Prostate gland (tissue), 2 donors: ENCODE measurements around the gene KIDINS220. TPM values are rescaled to one million over a fixed set of nuclear protein-coding genes. Genes with fewer than 3 reads are reported as not detected.

Experiments used
- DNase-seq: peaks from one replicate; pipeline ENCODE4 v3.0.0-alpha.2; 2019; ENCODE audit warnings: low spot score
- H3K27ac ChIP-seq, 2 donors: fragments of 200-600 bp; sonication (generic); 2 replicates each; pipeline ENCODE4 v1.5.1; 2017 to 2019
- H3K27me3 ChIP-seq: fragments of 200-600 bp; sonication (generic); replicated peaks from 2 replicates; pipeline ENCODE4 v1.5.1; 2019; ENCODE audit not compliant: insufficient read depth
- H3K36me3 ChIP-seq, 2 donors: fragments of 200-600 bp; sonication (generic); 1 replicate in 1 of 2; 2 replicates in 1 of 2; pipeline versions ENCODE4 v1.5.1 to v1.8.1; 2017 to 2019
- H3K4me1 ChIP-seq: fragments of 200-600 bp; sonication (generic); replicated peaks from 2 replicates; pipeline ENCODE4 v1.5.1; 2019
- H3K4me3 ChIP-seq, 2 donors: fragments of 200-600 bp; sonication (generic); 2 replicates each; pipeline ENCODE4 v1.5.1; 2017 to 2019
- H3K9me3 ChIP-seq: fragments of 200-600 bp; sonication (generic); 2 replicates; pipeline ENCODE4 v1.5.1; 2017
- CTCF ChIP-seq, 4 experiments: fragments of 200-600 bp in 2 of 4; fragments of 450-650 bp in 2 of 4; sonication (generic) in 2 of 4; IDR thresholded peaks; 1 replicate in 3 of 4; 2 replicates in 1 of 4; pipeline ENCODE4 v1.5.1; 2016 to 2019; ENCODE audit warnings: antibody characterized with exemption in 4 of 4, mild to moderate bottlenecking in 2 of 4, moderate library complexity in 2 of 4
- POLR2A ChIP-seq: fragments of 450-650 bp; IDR thresholded peaks from one replicate; pipeline ENCODE4 v1.6.1; 2016; ENCODE audit warnings: antibody characterized with exemption, mild to moderate bottlenecking
- POLR2AphosphoS5 ChIP-seq: sonication (generic); formaldehyde crosslinking; IDR thresholded peaks from one replicate; pipeline ENCODE4 v1.6.1; 2017; ENCODE audit warnings: antibody characterized with exemption
- WGBS: methylation state at CpG from one replicate; pipeline ENCODE4 v1.1.5; 2018; 5-methylcytosine and 5-hydroxymethylcytosine counted together
- intact Hi-C: fragments of 100-400 bp; cut with DNase I; formaldehyde crosslinking; loops from one replicate; pipeline ENCODE4 v1.14.2; 2022
- total RNA-seq, 2 donors: library from RNA; depleted of rRNA; stranded (reverse); fragments of >200 nt; gene quantifications; one replicate each; pipeline ENCODE4 v1.1.0, GENCODE V29; 2016

KIDINS220 gene
- total RNA-seq, 2 donors from 2014 or later: 46.2 to 84.5 TPM

- Histone ChIP-seq H3K4me1 (no peaks in the 10 kb centered on the region), H3K36me3 (no peaks in the 10 kb centered on the region), H3K9me3 (no peaks in the 10 kb centered on the region), H3K4me3 (no peak overlapping the region), H3K27ac (no peak overlapping the region), H3K27me3 (no peaks in the 10 kb centered on the region)
- intact Hi-C loops: no loop called here
- TF ChIP-seq POLR2A (no peak), POLR2AphosphoS5 (no peak), CTCF (IDR thresholded peaks at IDR 0.05) (no peak)
- 94% methylated on average over 9 of the region's 9 CpGs for WGBS
- DNase-seq: no peak
Measured at GRCh38 chr2:8691859-8692437, 145.5 kb downstream of the KIDINS220 start.

GRCh38 chr2:8685697-8686358, 151.6 kb downstream of the KIDINS220 start:
- H3K4me3 ChIP-seq: peak overlapping the region; percentile 55 to 61
- no peaks in the 10 kb centered on the region for H3K36me3 ChIP-seq
- peak overlapping the region; percentile 74 to 82 for H3K27ac ChIP-seq
- intact Hi-C loops: loop anchor here (2.0 to 10.0 kb wide), 5 partner anchors 551 to 1571 kb away; no protein-coding TSS in a partner anchor
- H3K27me3 ChIP-seq: no peaks in the 10 kb centered on the region
- DNase-seq: peak; percentile 49
- no peaks in the 10 kb centered on the region for H3K9me3 ChIP-seq
- under 1% methylated on average over 24 of the region's 50 CpGs for WGBS
- H3K4me1 ChIP-seq: no peaks in the 10 kb centered on the region
- no peak for TF ChIP-seq POLR2A
- TF ChIP-seq POLR2AphosphoS5: no peak
- TF ChIP-seq CTCF (IDR thresholded peaks at IDR 0.05): peak; percentile 98 to 99 (median 98)

GRCh38 chr2:8684878-8685696, 152.3 kb downstream of the KIDINS220 start:
- WGBS: 1% methylated on average over 33 of the region's 87 CpGs
- no peaks in the 10 kb centered on the region for H3K27me3 ChIP-seq
- peak overlapping the region; percentile 74 to 82 for H3K27ac ChIP-seq
- H3K4me1 ChIP-seq: no peaks in the 10 kb centered on the region
- no peaks in the 10 kb centered on the region for H3K9me3 ChIP-seq
- intact Hi-C loops: loop anchor here (10.0 kb wide), 3 partner anchors 550 to 1570 kb away; no protein-coding TSS in a partner anchor
- DNase-seq: peak; percentile 58
- TF ChIP-seq POLR2AphosphoS5 (no peak), CTCF (IDR thresholded peaks at IDR 0.05) (no peak), POLR2A (no peak)
- peak overlapping the region; percentile 55 to 61 for H3K4me3 ChIP-seq
- no peaks in the 10 kb centered on the region for H3K36me3 ChIP-seq

GRCh38 chr2:8684540-8684877, 152.9 kb downstream of the KIDINS220 start:
- TF ChIP-seq POLR2AphosphoS5 (no peak), CTCF (IDR thresholded peaks at IDR 0.05) (no peak), POLR2A (no peak)
- H3K36me3 ChIP-seq: no peaks in the 10 kb centered on the region
- peak overlapping the region; percentile 55 to 61 for H3K4me3 ChIP-seq
- H3K9me3 ChIP-seq: no peaks in the 10 kb centered on the region
- no peaks in the 10 kb centered on the region for H3K4me1 ChIP-seq
- intact Hi-C loops: loop anchor here (10.0 kb wide), 3 partner anchors 550 to 1570 kb away; no protein-coding TSS in a partner anchor
- peak overlapping the region; percentile 74 to 82 for H3K27ac ChIP-seq
- peak; percentile 43 for DNase-seq
- H3K27me3 ChIP-seq: no peaks in the 10 kb centered on the region
- WGBS: 0% methylated on average over 3 of the region's 3 CpGs
